ENCODE results near the gene SORCS1. TPM values are rescaled to one million over a fixed set of nuclear protein-coding genes. Genes with fewer than 3 reads are reported as not detected.

Gene SORCS1
- total and polyA plus RNA-seq, 2 of the 13 experiments (the other 11 are each of a cell fraction or from before 2014, with no cell fraction given) = not detected

DNA sequence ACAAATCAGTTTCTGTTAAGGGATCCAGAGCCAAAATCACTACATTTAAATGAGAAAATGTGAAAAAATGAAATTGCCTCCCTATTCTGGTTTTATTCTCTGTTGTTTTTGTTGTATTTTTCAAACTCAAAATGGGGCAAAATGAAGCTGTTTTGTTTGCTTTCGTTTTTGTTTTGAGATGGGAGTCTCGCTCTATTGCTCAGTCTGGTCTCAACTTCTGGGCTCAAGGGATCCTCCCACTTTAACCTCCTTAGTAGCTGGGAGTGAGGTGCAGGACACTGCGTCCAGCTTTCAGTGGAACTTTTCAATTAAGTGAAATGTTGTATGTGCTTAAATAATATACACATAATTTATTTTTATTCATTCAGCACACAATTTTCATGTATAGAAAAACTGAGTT lies 205.0 kb downstream of the SORCS1 start:
- no TSS peak for BruUV-seq (replicated peaks)
- intact Hi-C loops (cut with micrococcal nuclease; ENCODE audit: unreplicated experiment) (no loop called here), in situ Hi-C loops (cut with HindIII; ENCODE audit: extremely low pct_ligation_motif_present, low pct_unique_long_range_greater_than_20kb) (no loop called here)
- Histone ChIP-seq H3K27ac (ENCODE audit: extremely low read length, insufficient read depth, low read length) (no peak overlapping the region), H2AFZ (ENCODE audit: low read length) (no peak overlapping the region), H3K4me1 (ENCODE audit: insufficient read depth, low read length) (no peaks in the 10 kb centered on the region), H3K4me2 (ENCODE audit: low read depth, low read length) (no peak overlapping the region), H3K36me3 (replicated peaks in 1 of 2; ENCODE audit: control insufficient read depth in 1 of 2, insufficient read depth in 2 of 2, low read length in 2 of 2) (no peaks in the 10 kb centered on the region), H3K27me3 (ENCODE audit: control insufficient read depth in 1 of 2, insufficient read depth in 2 of 2, low read length in 2 of 2) (no peaks in the 10 kb centered on the region), H3K79me2 (ENCODE audit: insufficient read depth, low read length) (no peaks in the 10 kb centered on the region), H3K4me3 (replicated peaks in 1 of 3; ENCODE audit: insufficient read depth in 1 of 3, low read depth in 2 of 3, low read length in 3 of 3) (no peak overlapping the region), H3K9me3 (ENCODE audit: low read length) (peaks cover 33% of the 10 kb centered on the region), H4K20me1 (ENCODE audit: insufficient read depth, low read length) (no peaks in the 10 kb centered on the region), H3K9ac (ENCODE audit: insufficient read depth, low read depth, low read length) (no peak overlapping the region)
- ChIA-PET POLR2A (no interaction called here), CTCF (ENCODE audit: low intra/inter-chr PET ratio, low total read pairs) (no interaction called here)
- FAIRE-seq (no peak), ATAC-seq (no peak), DNase-seq (ENCODE audit: low spot score) (no peak)
- 37% methylated on average over 3 of the region's 3 CpGs for WGBS (ENCODE audit: low lambda C conversion rate)
- TF ChIP-seq ATF7-NPFF (CRISPR knock-in tag; IDR thresholded peaks at IDR 0.05; ENCODE audit: low read depth) (no peak), GABPB1 (CRISPR knock-in tag; IDR thresholded peaks at IDR 0.05) (no peak), CREB3 (CRISPR knock-in tag; IDR thresholded peaks at IDR 0.05) (no peak), RNF2 (conservative IDR thresholded peaks at IDR 0.05; ENCODE audit: low read depth) (no peak), ZNF598 (CRISPR knock-in tag; IDR thresholded peaks at IDR 0.05; ENCODE audit: borderline replicate concordance) (no peak), HIVEP1 (CRISPR knock-in tag; IDR thresholded peaks at IDR 0.05) (no peak), ZSCAN22 (CRISPR knock-in tag; IDR thresholded peaks at IDR 0.05) (no peak), SMC3 (IDR thresholded peaks at IDR 0.05; ENCODE audit: low read length) (no peak), ZNF264 (CRISPR knock-in tag; IDR thresholded peaks at IDR 0.05) (no peak), KLF6 (CRISPR knock-in tag; IDR thresholded peaks at IDR 0.05) (no peak), SIN3B (IDR thresholded peaks at IDR 0.05; ENCODE audit: low read length) (no peak), MAFK (conservative IDR thresholded peaks at IDR 0.05 in 1 of 2, IDR thresholded peaks at IDR 0.05 in 1 of 2; ENCODE audit: low read length in 2 of 2) (no peak)
- TF ChIP-seq, protein P1, sequence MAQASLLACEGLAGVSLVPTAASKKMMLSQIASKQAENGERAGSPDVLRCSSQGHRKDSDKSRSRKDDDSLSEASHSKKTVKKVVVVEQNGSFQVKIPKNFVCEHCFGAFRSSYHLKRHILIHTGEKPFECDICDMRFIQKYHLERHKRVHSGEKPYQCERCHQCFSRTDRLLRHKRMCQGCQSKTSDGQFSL (CRISPR knock-in tag; IDR thresholded peaks at IDR 0.05) = no peak
- TF ChIP-seq, protein P2, sequence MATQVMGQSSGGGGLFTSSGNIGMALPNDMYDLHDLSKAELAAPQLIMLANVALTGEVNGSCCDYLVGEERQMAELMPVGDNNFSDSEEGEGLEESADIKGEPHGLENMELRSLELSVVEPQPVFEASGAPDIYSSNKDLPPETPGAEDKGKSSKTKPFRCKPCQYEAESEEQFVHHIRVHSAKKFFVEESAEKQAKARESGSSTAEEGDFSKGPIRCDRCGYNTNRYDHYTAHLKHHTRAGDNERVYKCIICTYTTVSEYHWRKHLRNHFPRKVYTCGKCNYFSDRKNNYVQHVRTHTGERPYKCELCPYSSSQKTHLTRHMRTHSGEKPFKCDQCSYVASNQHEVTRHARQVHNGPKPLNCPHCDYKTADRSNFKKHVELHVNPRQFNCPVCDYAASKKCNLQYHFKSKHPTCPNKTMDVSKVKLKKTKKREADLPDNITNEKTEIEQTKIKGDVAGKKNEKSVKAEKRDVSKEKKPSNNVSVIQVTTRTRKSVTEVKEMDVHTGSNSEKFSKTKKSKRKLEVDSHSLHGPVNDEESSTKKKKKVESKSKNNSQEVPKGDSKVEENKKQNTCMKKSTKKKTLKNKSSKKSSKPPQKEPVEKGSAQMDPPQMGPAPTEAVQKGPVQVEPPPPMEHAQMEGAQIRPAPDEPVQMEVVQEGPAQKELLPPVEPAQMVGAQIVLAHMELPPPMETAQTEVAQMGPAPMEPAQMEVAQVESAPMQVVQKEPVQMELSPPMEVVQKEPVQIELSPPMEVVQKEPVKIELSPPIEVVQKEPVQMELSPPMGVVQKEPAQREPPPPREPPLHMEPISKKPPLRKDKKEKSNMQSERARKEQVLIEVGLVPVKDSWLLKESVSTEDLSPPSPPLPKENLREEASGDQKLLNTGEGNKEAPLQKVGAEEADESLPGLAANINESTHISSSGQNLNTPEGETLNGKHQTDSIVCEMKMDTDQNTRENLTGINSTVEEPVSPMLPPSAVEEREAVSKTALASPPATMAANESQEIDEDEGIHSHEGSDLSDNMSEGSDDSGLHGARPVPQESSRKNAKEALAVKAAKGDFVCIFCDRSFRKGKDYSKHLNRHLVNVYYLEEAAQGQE (IDR thresholded peaks at IDR 0.05; ENCODE audit: borderline replicate concordance in 1 of 2, low read depth in 1 of 2, low read length in 2 of 2) = no peak

Measured in HepG2 (cell line).